HEK293 (cell line): ENCODE measurements around the gene R3HDM2.

Source experiments
- BCL6B ChIP-seq: fragments of 450-650 bp; formaldehyde crosslinking; IDR thresholded peaks from 2 replicates; pipeline ENCODE4 v1.5.1; 2017; ENCODE audit warnings: missing biosample characterization, missing genetic modification characterization
- EGR2 ChIP-seq: fragments of 450-650 bp; formaldehyde crosslinking; IDR thresholded peaks from 2 replicates; pipeline ENCODE4 v1.5.1; 2016; ENCODE audit warnings: low read depth, missing biosample characterization, missing genetic modification characterization
- HOXD13 ChIP-seq: sonication (generic); formaldehyde crosslinking; IDR thresholded peaks from 2 replicates; pipeline ENCODE4 v1.8.0; 2022; ENCODE audit warnings: missing genetic modification reagents, borderline replicate concordance
- OSR2 ChIP-seq: fragments of 450-650 bp; formaldehyde crosslinking; IDR thresholded peaks from 2 replicates; pipeline ENCODE4 v1.5.1; 2016; ENCODE audit warnings: missing biosample characterization, missing genetic modification characterization
- PATZ1 ChIP-seq: fragments of 450-650 bp; formaldehyde crosslinking; IDR thresholded peaks from 2 replicates; pipeline ENCODE4 v1.5.1; 2016; ENCODE audit warnings: missing biosample characterization, missing genetic modification characterization
- PRDM10 ChIP-seq: fragments of 450-650 bp; formaldehyde crosslinking; IDR thresholded peaks from 2 replicates; pipeline ENCODE4 v1.5.1; 2016; ENCODE audit warnings: missing biosample characterization, missing genetic modification characterization
- PRDM2 ChIP-seq: fragments of 450-650 bp; formaldehyde crosslinking; IDR thresholded peaks from 2 replicates; pipeline ENCODE4 v1.5.1; 2016; ENCODE audit warnings: missing biosample characterization, missing genetic modification characterization, borderline replicate concordance
- RBAK ChIP-seq: fragments of 450-650 bp; formaldehyde crosslinking; IDR thresholded peaks from 2 replicates; pipeline ENCODE4 v1.5.1; 2016; ENCODE audit warnings: missing biosample characterization, missing genetic modification characterization
- TCF7L2 ChIP-seq: IDR thresholded peaks from 2 replicates; pipeline ENCODE4 v1.6.1; 2011; ENCODE audit warnings: low read depth, mild to moderate bottlenecking, inconsistent platforms, low read length, moderate library complexity, borderline replicate concordance
- ZBTB17 ChIP-seq: fragments of 450-650 bp; formaldehyde crosslinking; IDR thresholded peaks from 2 replicates; pipeline ENCODE4 v1.5.1; 2016; ENCODE audit warnings: missing biosample characterization, missing genetic modification characterization
- ZNF121 ChIP-seq: fragments of 450-650 bp; formaldehyde crosslinking; IDR thresholded peaks from 2 replicates; pipeline ENCODE4 v1.5.1; 2016; ENCODE audit warnings: missing biosample characterization, missing genetic modification characterization
- ZNF174 ChIP-seq: fragments of 450-650 bp; formaldehyde crosslinking; IDR thresholded peaks from 2 replicates; pipeline ENCODE4 v1.5.0; 2017; ENCODE audit warnings: missing biosample characterization, mild to moderate bottlenecking, missing genetic modification characterization
- ZNF184 ChIP-seq: fragments of 450-650 bp; IDR thresholded peaks from 2 replicates; pipeline ENCODE4 v1.5.1; 2018; ENCODE audit warnings: missing biosample characterization, mild to moderate bottlenecking, missing genetic modification characterization
- ZNF202 ChIP-seq: fragments of 450-650 bp; formaldehyde crosslinking; IDR thresholded peaks from 2 replicates; pipeline ENCODE4 v1.5.1; 2016; ENCODE audit warnings: missing biosample characterization, missing genetic modification characterization, borderline replicate concordance
- ZNF214 ChIP-seq: fragments of 450-650 bp; formaldehyde crosslinking; IDR thresholded peaks from 2 replicates; pipeline ENCODE4 v1.5.1; 2017; ENCODE audit warnings: missing biosample characterization, mild to moderate bottlenecking, missing genetic modification characterization, borderline replicate concordance
- ZNF274 ChIP-seq, 2 experiments: fragments of 200-500 bp in 1 of 2; fragments of 450-650 bp in 1 of 2; sonication (Bioruptor generic) in 1 of 2; formaldehyde crosslinking in 1 of 2; IDR thresholded peaks; 2 replicates each; pipeline versions ENCODE4 v1.5.1 to v1.6.1; 2014 to 2016; ENCODE audit warnings: borderline replicate concordance in 1 of 2, inconsistent platforms in 1 of 2, low read length in 1 of 2, missing biosample characterization in 1 of 2, missing genetic modification characterization in 1 of 2
- ZNF423 ChIP-seq: fragments of 450-650 bp; formaldehyde crosslinking; IDR thresholded peaks from 2 replicates; pipeline ENCODE4 v1.5.1; 2016; ENCODE audit warnings: missing biosample characterization, missing genetic modification characterization
- ZNF548 ChIP-seq: fragments of 450-650 bp; formaldehyde crosslinking; IDR thresholded peaks from 2 replicates; pipeline ENCODE4 v1.5.1; 2016; ENCODE audit warnings: missing biosample characterization, missing genetic modification characterization
- ZNF626 ChIP-seq: fragments of 450-650 bp; sonication (Bioruptor Pico); formaldehyde crosslinking; IDR thresholded peaks from 2 replicates; pipeline ENCODE4 v1.5.1; 2018; ENCODE audit warnings: missing biosample characterization, missing genetic modification characterization, inconsistent platforms
- ZNF639 ChIP-seq: fragments of 450-650 bp; formaldehyde crosslinking; IDR thresholded peaks from 2 replicates; pipeline ENCODE4 v1.5.1; 2016; ENCODE audit warnings: missing biosample characterization, missing genetic modification characterization
- ZSCAN30 ChIP-seq: fragments of 450-650 bp; IDR thresholded peaks from 2 replicates; pipeline ENCODE4 v1.5.1; 2018; ENCODE audit warnings: missing biosample characterization, mild to moderate bottlenecking, missing genetic modification characterization, moderate library complexity
- ZSCAN5A ChIP-seq: fragments of 450-650 bp; formaldehyde crosslinking; IDR thresholded peaks from 2 replicates; pipeline ENCODE4 v1.5.1; 2016; ENCODE audit warnings: missing biosample characterization, missing genetic modification characterization

The R3HDM2 gene

GRCh38 chr12:57454566-57455373, 23.9 kb upstream of the R3HDM2 start, which contains the start of gene INHBE (continued):
- no peak for TF ChIP-seq PRDM2 (tag by site-specific recombination)
- TF ChIP-seq BCL6B (tag by site-specific recombination): no peak
- no peak for TF ChIP-seq RBAK (tag by site-specific recombination)
- no peak for TF ChIP-seq EGR2
- TF ChIP-seq ZNF639 (tag by site-specific recombination): no peak
- peak; percentile 68 for TF ChIP-seq ZBTB17 (tag by site-specific recombination)
- TF ChIP-seq ZNF626: no peak
- no peak for TF ChIP-seq ZSCAN5A (tag by site-specific recombination)
- TF ChIP-seq ZSCAN30 (tag by site-specific recombination): no peak; the same call in none of the 2 replicates
- TF ChIP-seq ZNF423 (tag by site-specific recombination): no peak
- TF ChIP-seq ZNF548 (tag by site-specific recombination): no peak
- no peak for TF ChIP-seq ZNF184 (tag by site-specific recombination)
- TF ChIP-seq HOXD13 (CRISPR knock-in tag): no peak
- no peak for TF ChIP-seq OSR2
- TF ChIP-seq ZNF174: no peak
- no peak for TF ChIP-seq ZNF121 (tag by site-specific recombination)
- no peak for TF ChIP-seq ZNF274 (IDR thresholded peaks at IDR 0.05; ENCODE audit: low read length)
- no peak for TF ChIP-seq ZNF274 (tag by site-specific recombination; IDR thresholded peaks at IDR 0.05; ENCODE audit: borderline replicate concordance)
- peak; percentile 100 for TF ChIP-seq PATZ1 (tag by site-specific recombination)
- no peak for TF ChIP-seq TCF7L2
- TF ChIP-seq ZNF214 (tag by site-specific recombination): no peak
- peak; percentile 82 for TF ChIP-seq PRDM10 (tag by site-specific recombination)
- no peak for TF ChIP-seq ZNF202 (tag by site-specific recombination)
